Raji (cell line): ENCODE measurements around the gene MPPE1.

Experiments
- POLR2A ChIP-seq: IDR thresholded peaks from 2 replicates; pipeline ENCODE4 v1.6.1; 2011; ENCODE audit warnings: low read depth, low read length, control low read depth; ENCODE audit not compliant: insufficient read depth

The MPPE1 gene

GRCh38 chr18:11908182-11909060 lies at the start of gene MPPE1:
Gene MPPE1 (minus strand): TSS chr18:11908317. CDS start chr18:11897264, 11,053 bp downstream.
- peak; percentile 85 for TF ChIP-seq POLR2A

DNA sequence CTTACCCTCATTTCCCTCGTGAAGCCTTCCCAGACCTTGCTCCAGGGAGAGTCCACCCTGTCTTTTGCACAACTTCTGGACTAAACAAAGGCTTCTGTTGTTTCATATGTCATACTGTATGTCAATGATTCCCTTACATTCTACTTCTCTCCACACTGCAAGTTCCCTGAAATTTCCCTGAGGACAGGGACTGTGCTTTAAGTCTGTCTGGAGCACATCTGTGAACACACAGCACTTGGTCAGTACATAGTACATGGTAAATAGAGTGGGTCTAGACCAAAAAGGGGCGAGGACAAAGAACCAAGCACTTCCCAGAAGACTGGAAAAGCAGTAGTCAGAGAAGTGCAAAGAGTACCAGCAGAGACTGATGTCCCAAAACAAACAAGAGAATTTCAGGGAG lies 49.5 kb upstream of the MPPE1 start:
- no peak for TF ChIP-seq POLR2A

- no peak for TF ChIP-seq POLR2A
Measured at GRCh38 chr18:11956371-11957308, 48.5 kb upstream of the MPPE1 start.

DNA sequence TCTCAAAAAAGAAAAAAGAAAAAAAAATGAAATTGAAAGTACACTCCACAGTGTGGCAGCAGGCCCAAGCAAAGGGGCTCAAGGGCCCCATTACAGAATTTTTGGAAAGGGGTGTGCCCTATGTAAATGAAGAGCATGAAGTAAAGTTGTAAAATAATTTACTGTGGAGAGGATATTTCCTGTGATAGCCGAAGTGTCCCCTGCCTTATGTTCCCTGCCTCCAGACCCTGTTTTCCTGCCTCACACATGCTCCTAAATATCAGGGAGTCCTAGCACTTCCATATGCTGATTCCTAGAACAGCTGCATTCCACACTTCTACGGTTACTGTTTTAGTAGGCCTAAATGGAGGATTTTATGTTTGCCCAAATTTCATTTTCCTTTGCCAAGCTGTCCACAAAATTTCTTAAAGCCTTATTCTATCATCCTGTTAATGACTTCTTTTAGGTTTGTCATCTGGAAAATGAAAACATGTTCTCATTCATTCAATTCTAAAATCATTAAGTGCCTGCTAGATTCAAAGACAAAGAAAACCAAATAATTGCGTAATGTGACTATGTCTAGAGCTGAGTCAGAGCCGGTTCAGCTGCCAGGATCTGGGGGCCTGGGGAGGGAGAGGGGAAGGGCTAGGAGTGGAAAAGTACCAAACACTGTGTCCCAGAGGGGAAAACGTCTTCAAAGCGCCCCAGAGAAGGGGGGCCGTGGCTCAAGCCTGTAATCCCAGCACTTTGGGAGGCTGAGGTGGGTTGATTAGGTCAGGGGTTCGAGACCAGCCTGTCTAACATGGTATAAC lies 47.3 kb upstream of the MPPE1 start:
- no peak for TF ChIP-seq POLR2A

- no peak for TF ChIP-seq POLR2A
Measured at GRCh38 chr18:11953113-11953512, 45.0 kb upstream of the MPPE1 start.

- TF ChIP-seq POLR2A: no peak
Measured at GRCh38 chr18:11951390-11951851, 43.3 kb upstream of the MPPE1 start.

GRCh38 chr18:11950824-11951223 lies 42.7 kb upstream of the MPPE1 start:
- TF ChIP-seq POLR2A: no peak

GRCh38 chr18:11948852-11949523 lies 40.9 kb upstream of the MPPE1 start:
- TF ChIP-seq POLR2A: no peak

DNA sequence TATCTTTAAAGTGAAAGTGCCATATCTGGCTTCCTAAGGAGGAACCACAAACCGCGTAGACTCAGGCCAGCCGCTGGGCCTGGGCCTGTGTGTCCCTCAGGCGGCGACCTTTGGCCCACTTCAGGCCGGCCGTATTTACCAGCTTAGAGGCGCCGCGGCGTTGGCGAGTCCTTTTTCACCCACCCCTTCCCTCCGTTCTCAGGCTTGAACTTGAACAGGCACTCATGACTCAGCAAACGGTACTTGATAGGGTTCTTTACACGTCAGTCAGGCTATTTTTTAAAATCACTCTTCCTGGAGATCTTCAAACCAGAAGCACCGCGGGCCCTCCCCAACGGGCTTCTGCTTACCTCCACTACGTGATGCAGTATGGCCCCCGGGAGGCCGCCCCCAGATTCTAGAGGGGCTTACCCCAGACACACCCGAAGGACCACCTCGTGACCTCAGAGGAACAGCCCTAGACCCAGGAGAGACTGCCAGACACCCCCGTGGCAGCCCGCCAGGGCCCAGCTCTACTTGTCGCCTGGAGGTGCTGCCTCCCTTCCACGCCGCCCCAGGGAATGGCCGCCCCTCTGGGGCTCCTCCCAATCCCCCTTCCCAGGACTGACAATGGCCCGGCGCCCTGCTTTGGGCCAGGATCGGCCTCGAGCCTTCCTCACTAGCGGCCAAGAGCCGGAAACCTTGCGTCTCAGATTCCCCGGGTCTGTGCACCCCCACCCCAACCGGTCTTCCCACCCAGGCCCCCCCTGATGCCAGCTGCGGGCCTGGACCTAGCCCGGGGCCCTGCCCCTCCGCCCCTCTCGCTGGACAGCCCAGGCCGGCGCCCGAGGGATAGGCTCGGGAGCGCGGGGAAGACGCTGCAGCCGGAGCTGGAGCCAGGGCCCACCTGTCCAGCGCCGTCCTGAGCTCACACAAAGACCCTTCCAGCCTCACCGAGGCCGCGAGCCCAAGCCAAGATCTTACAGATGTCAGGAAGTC lies 39.4 kb upstream of the MPPE1 start:
- no peak for TF ChIP-seq POLR2A

DNA sequence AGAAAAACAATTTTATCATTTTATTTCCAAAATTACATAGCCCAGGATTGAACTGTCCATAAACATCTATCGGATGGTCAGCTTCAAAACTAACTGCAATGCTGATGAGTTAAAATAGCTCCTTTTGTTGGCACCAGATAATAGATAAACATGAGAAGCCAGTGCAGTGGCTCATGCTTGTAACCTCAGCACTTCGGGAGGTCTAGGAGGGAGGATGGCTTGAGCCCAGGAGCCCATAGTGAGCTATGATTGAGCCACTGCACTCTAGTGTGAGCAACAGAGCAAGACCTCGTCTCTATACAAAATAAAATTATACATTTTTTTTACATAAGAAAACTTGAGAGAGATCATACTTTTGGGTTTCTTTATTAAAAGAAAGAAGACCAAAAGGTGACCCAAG lies 38.6 kb upstream of the MPPE1 start:
- TF ChIP-seq POLR2A: no peak

DNA sequence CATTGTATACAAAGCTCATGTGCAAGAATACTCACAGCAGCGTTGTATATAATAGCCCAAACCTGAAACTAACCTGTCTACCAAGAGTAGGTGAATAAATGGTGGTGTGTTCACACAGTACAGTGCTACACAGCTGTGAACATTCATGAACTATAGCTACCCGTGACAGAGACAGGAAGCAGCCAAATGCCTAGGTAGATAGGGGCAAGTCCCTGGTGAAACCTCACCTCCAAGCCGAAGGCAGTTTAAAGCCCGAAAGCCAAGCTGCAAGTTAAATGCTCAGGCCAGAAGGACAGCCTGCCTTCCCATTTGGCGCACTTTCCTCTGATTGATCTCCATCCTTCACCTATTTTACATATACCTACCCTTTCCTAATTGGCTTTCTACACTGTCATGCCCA lies 36.7 kb upstream of the MPPE1 start:
- no peak for TF ChIP-seq POLR2A

DNA sequence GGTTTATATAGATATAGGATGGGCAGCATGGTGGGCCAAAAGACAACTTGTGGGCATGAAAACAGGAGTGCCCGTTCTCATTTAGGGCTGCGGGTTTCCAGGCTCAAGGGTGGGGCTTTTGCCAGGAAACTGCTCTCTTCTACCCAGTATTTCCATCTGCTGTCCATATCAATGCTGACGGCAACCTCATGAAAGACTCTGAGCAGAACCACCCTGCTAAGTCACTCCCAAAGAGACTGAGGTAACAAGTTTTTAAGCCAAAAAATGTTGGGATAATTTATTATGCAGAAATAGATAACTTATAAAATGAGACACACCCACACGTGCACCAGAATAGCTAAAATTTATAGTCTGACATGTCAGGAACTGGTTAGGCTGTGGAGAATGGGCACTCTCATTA lies 36.1 kb upstream of the MPPE1 start:
- no peak for TF ChIP-seq POLR2A

DNA sequence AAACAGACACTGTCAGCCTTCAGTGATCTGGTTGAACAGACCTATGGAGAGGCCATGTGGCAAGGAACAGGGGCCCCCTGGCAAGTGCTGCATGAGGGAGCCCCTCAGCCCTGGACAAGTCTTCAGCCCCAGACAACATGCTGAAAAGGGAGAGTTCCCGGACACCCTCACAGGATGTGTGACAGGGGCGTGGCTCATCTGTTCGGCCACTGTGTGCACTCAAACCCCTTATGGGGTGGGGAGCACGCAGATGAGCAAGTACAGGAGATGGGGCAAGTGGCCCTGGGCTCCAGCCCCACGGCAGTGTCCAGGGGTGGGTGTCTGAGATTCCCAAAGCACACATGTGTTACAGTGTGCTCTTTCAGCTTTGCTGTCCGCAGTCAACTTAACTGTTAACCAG lies 35.4 kb upstream of the MPPE1 start:
- TF ChIP-seq POLR2A: no peak

DNA sequence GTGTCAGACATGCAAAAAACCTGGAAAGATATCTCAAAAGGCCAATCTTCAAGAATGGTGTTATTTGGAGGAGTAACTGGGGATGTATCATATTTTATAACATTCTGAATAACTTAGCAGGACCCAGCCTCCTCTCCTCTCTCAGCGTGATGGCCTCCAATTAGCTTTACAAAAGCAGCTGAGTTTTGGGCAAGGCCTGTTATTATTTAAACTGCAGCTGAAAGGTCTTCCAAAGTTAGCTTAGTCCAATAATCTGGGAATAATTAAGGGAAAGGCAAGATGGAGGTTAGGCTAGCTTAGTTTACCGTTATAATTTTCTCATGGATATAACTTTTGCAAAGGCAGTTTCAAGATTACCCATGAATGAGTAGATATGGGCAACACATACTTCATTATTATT lies 32.8 kb upstream of the MPPE1 start:
- TF ChIP-seq POLR2A: no peak
